Stimulated activated memory B cell treated with anti-CD40 and anti-IgM and Interleukin-4, amounts not matched to agents 10 μg/mL and 1 μg/mL and 100 μg/mL, for 72 hours (primary cell): ENCODE measurements around the gene ATP2C2.

Experiments used
- ATAC-seq: fragments of 150-1000 bp; cut with Tn5 transposase; 2 replicates; pipeline ENCODE4 v1.10.0; 2021
- H3K27ac Mint-ChIP-seq: one replicate; pipeline ENCODE4 v1.8.0; 2022; ENCODE audit warnings: mild to moderate bottlenecking, mixed read lengths
- H3K27me3 Mint-ChIP-seq: one replicate; pipeline ENCODE4 v1.8.0; 2022; ENCODE audit warnings: mixed read lengths
- H3K36me3 Mint-ChIP-seq: one replicate; pipeline ENCODE4 v1.8.0; 2022; ENCODE audit warnings: mixed read lengths
- H3K4me1 Mint-ChIP-seq: one replicate; pipeline ENCODE4 v1.8.0; 2022; ENCODE audit warnings: mixed read lengths
- H3K4me3 Mint-ChIP-seq: one replicate; pipeline ENCODE4 v1.8.0; 2022; ENCODE audit warnings: mild to moderate bottlenecking, moderate library complexity, mixed read lengths
- H3K9me3 Mint-ChIP-seq: one replicate; pipeline ENCODE4 v1.8.0; 2022; ENCODE audit warnings: mixed read lengths

ATP2C2 gene

GRCh38 chr16:84483882-84484565 lies 115.7 kb downstream of the ATP2C2 start:
- no peak overlapping the region for H3K4me3 Mint-ChIP-seq
- H3K4me1 Mint-ChIP-seq, result no peaks in the 10 kb centered on the region
- ATAC-seq, result no peak
- H3K27ac Mint-ChIP-seq, result no peak overlapping the region
- H3K27me3 Mint-ChIP-seq, result no peaks in the 10 kb centered on the region
- peaks cover 37% of the 10 kb centered on the region for H3K36me3 Mint-ChIP-seq
- H3K9me3 Mint-ChIP-seq, result no peaks in the 10 kb centered on the region

- H3K4me3 Mint-ChIP-seq, result no peak overlapping the region
Measured at GRCh38 chr16:84484579-84485254, 116.4 kb downstream of the ATP2C2 start.

DNA sequence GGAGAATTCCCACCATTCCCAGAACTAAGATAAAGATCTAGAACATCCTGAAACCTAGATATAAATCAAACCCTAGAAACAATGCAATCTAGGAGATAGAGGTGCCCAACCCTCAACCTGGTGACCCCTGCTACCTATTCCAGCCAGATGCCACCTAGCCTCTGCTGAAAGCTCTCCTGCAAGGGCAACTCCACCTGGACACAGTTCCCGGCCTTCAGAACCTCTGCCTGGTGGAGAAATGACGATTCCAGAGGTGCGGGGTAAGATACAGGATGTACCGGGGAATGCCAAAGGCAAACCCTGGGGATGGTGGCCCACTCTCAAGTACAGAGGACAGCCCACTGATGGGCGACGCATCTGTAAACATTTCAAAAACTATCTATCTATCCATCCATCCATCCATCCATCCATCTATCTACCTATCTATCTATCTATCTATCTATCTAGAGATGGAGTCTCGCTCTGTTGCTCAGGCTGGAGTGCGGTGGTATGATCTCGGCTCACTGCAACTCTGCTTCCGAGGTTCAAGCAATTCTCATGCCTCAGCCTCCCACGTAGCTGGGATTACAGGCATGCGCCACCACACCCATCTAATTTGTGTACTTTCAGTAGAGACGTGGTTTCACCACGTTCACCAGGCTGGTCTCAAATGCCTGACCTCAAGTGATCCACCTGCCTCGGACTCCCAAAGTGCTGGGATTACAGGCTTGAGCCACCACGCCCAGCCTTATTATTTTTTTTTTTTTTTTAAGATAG lies 117.1 kb downstream of the ATP2C2 start:
- no peak for ATAC-seq
- H3K27ac Mint-ChIP-seq, result no peak overlapping the region
- H3K4me1 Mint-ChIP-seq, result no peaks in the 10 kb centered on the region
- no peaks in the 10 kb centered on the region for H3K9me3 Mint-ChIP-seq
- peaks cover 42% of the 10 kb centered on the region for H3K36me3 Mint-ChIP-seq
- H3K4me3 Mint-ChIP-seq, result no peak overlapping the region
- no peaks in the 10 kb centered on the region for H3K27me3 Mint-ChIP-seq

More at GRCh38 chr16:84484579-84485254, 116.4 kb downstream of the ATP2C2 start:
- Mint-ChIP-seq H3K36me3 (peaks cover 36% of the 10 kb centered on the region), H3K9me3 (no peaks in the 10 kb centered on the region), H3K27ac (no peak overlapping the region), H3K27me3 (no peaks in the 10 kb centered on the region), H3K4me1 (no peaks in the 10 kb centered on the region)
- no peak for ATAC-seq

GRCh38 chr16:84486126-84486525 lies 117.8 kb downstream of the ATP2C2 start:
- peaks cover 49% of the 10 kb centered on the region for H3K36me3 Mint-ChIP-seq

GRCh38 chr16:84486551-84487235 lies 118.4 kb downstream of the ATP2C2 start:
- H3K4me3 Mint-ChIP-seq, result no peak overlapping the region
- ATAC-seq, result no peak
- H3K27ac Mint-ChIP-seq, result no peak overlapping the region
- no peaks in the 10 kb centered on the region for H3K27me3 Mint-ChIP-seq
- no peaks in the 10 kb centered on the region for H3K4me1 Mint-ChIP-seq
- H3K9me3 Mint-ChIP-seq, result no peaks in the 10 kb centered on the region
- peaks cover 54% of the 10 kb centered on the region for H3K36me3 Mint-ChIP-seq

More at GRCh38 chr16:84486126-84486525, 117.8 kb downstream of the ATP2C2 start:
- no peaks in the 10 kb centered on the region for H3K9me3 Mint-ChIP-seq
- ATAC-seq, result no peak
- no peak overlapping the region for H3K4me3 Mint-ChIP-seq
- no peaks in the 10 kb centered on the region for H3K27me3 Mint-ChIP-seq
- no peaks in the 10 kb centered on the region for H3K4me1 Mint-ChIP-seq
- H3K27ac Mint-ChIP-seq, result no peak overlapping the region

DNA sequence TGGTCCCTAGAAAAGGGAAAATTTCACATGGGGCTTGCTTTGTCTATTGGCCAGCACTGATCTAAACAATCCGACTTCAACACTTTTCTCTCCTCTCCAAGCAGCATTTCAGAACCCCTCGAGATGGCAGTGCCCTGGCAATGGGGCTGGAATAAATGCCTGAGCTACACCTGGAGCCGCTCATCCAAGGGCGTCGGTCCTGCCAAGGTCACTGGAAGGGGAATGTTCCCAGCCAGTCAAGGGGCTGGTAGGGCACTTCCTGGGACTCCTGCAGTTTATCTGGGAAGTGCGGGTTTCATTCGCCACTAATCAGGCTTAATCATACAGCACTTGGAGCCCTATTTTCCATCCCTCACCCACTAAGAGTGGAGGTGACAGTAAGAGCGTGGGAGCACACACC lies 119.0 kb downstream of the ATP2C2 start:
- ATAC-seq, result no peak
- H3K27me3 Mint-ChIP-seq, result no peaks in the 10 kb centered on the region
- no peaks in the 10 kb centered on the region for H3K4me1 Mint-ChIP-seq
- no peaks in the 10 kb centered on the region for H3K9me3 Mint-ChIP-seq
- H3K27ac Mint-ChIP-seq, result no peak overlapping the region
- H3K4me3 Mint-ChIP-seq, result no peak overlapping the region
- H3K36me3 Mint-ChIP-seq, result peaks cover 57% of the 10 kb centered on the region

GRCh38 chr16:84489131-84489530 lies 120.8 kb downstream of the ATP2C2 start:
- Mint-ChIP-seq H3K27me3 (no peaks in the 10 kb centered on the region), H3K27ac (peak overlapping the region; percentile 32), H3K36me3 (peaks cover 64% of the 10 kb centered on the region), H3K9me3 (no peaks in the 10 kb centered on the region), H3K4me1 (no peaks in the 10 kb centered on the region), H3K4me3 (no peak overlapping the region)
- no peak for ATAC-seq

- Mint-ChIP-seq H3K36me3 (peaks cover 64% of the 10 kb centered on the region), H3K4me3 (no peak overlapping the region), H3K4me1 (no peaks in the 10 kb centered on the region), H3K27me3 (no peaks in the 10 kb centered on the region), H3K9me3 (peaks cover 4% of the 10 kb centered on the region), H3K27ac (no peak overlapping the region)
- ATAC-seq, result no peak
Measured at GRCh38 chr16:84495506-84495905, 127.2 kb downstream of the ATP2C2 start.

- Mint-ChIP-seq H3K4me1 (no peaks in the 10 kb centered on the region), H3K27me3 (no peaks in the 10 kb centered on the region), H3K36me3 (peaks cover 55% of the 10 kb centered on the region), H3K27ac (no peak overlapping the region), H3K9me3 (peaks cover 4% of the 10 kb centered on the region), H3K4me3 (no peak overlapping the region)
- no peak for ATAC-seq
Measured at GRCh38 chr16:84496991-84497390, 128.7 kb downstream of the ATP2C2 start.

- peaks cover 4% of the 10 kb centered on the region for H3K9me3 Mint-ChIP-seq
- H3K4me1 Mint-ChIP-seq, result peaks cover 1% of the 10 kb centered on the region
- H3K4me3 Mint-ChIP-seq, result no peak overlapping the region
- peaks cover 55% of the 10 kb centered on the region for H3K36me3 Mint-ChIP-seq
- H3K27ac Mint-ChIP-seq, result no peak overlapping the region
- H3K27me3 Mint-ChIP-seq, result no peaks in the 10 kb centered on the region
- no peak for ATAC-seq
Measured at GRCh38 chr16:84497418-84498222, 129.3 kb downstream of the ATP2C2 start.

DNA sequence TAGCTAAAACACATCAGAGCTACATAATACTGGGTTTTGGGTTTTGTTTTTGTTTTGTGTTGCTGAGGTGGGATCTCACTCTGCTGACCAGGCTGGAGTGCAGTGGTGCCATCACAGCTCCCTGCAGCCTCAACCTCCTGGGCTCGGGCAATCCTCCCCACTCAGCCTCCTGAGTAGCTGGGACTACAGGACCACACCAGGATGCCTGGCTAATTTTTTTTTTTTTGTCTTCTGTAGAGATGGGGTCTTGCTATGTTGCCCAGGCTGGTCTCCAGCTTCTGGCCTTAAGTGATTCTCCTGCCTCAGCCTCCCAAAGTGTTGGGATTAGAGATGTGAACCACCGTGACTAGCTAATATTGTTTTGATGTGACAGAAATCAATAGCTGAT lies 129.9 kb downstream of the ATP2C2 start:
- no peak for ATAC-seq
- Mint-ChIP-seq H3K27me3 (no peaks in the 10 kb centered on the region), H3K27ac (no peak overlapping the region), H3K36me3 (peaks cover 49% of the 10 kb centered on the region), H3K4me3 (no peak overlapping the region), H3K4me1 (peaks cover 7% of the 10 kb centered on the region), H3K9me3 (peaks cover 4% of the 10 kb centered on the region)

DNA sequence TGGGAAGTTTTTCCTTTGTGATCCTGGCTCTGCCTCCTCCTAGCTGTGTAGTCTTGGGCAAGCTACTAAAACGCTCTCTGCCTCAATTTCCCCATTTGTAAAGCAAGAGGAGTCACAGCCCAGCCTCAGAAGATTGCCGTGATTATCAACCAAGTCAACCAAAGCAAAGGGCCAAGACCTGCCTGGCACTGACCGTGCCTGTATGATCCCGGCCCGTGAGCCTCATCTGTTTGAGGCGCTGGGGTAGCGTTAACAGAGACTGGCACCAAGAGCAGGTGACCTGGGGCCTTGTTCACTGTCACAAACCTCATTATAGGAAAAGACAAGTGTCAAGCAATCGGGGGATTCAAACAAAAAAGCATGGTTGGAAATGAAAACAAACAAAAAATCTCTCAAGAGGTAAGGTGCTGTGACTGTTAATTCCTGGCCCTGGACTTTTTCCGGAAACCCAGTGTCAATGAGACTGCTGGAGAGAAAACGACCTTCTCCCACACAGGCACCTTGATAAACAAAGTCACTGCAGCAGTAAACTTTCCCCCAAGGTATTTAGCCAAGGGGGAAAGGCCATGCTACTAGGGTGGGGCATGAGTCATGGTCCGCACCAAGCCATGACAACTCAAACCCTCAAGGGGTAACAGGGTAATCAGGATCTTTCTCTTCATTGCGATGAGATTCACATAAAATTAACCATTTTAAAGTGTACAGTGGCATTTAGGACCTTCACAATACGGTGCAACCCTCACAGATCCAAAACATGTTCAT lies 130.7 kb downstream of the ATP2C2 start:
- peaks cover 44% of the 10 kb centered on the region for H3K36me3 Mint-ChIP-seq
- H3K27me3 Mint-ChIP-seq, result no peaks in the 10 kb centered on the region
- peaks cover 4% of the 10 kb centered on the region for H3K9me3 Mint-ChIP-seq
- H3K4me3 Mint-ChIP-seq, result no peak overlapping the region
- ATAC-seq, result no peak
- no peak overlapping the region for H3K27ac Mint-ChIP-seq
- H3K4me1 Mint-ChIP-seq, result peaks cover 16% of the 10 kb centered on the region

- Mint-ChIP-seq H3K9me3 (no peaks in the 10 kb centered on the region), H3K36me3 (peaks cover 38% of the 10 kb centered on the region), H3K27me3 (no peaks in the 10 kb centered on the region), H3K27ac (no peak overlapping the region), H3K4me1 (peaks cover 21% of the 10 kb centered on the region), H3K4me3 (no peak overlapping the region)
- no peak for ATAC-seq
Measured at GRCh38 chr16:84499638-84500037, 131.3 kb downstream of the ATP2C2 start.

DNA sequence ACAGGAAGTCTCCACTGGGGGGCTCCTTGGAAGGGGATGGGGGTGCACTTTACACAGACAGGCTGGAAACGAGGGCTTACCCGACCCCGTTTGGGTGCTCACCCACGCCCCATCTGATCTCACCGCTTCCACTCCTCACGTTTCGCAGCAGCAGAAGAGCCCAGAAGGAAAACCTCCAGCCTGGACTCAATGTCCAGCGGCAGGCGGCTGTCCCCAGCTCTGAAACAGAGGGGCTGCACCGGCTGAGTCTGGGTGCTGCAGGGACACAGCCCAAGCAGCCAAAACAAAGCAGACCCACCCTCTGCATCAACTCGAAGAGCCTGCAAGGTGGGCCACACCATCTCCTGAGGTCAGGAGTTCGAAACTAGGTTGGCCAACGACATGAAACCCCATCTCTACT lies 132.2 kb downstream of the ATP2C2 start:
- Mint-ChIP-seq H3K4me1 (peaks cover 30% of the 10 kb centered on the region), H3K36me3 (peaks cover 29% of the 10 kb centered on the region), H3K27ac (no peak overlapping the region), H3K27me3 (no peaks in the 10 kb centered on the region), H3K9me3 (no peaks in the 10 kb centered on the region), H3K4me3 (no peak overlapping the region)
- no peak for ATAC-seq
